ENCODE measurements around the gene PAPOLA.

The PAPOLA gene

GRCh38 chr14:96568621-96569020 is 66.4 kb downstream of the PAPOLA start:
- H3K36me3 ChIP-seq (ENCODE audit: low read length), result peaks cover 27% of the 10 kb centered on the region

GRCh38 chr14:96571311-96571710 is 69.1 kb downstream of the PAPOLA start:
- no peaks in the 10 kb centered on the region for H3K9me2 ChIP-seq (replicated peaks; ENCODE audit: insufficient read depth, low read length)

More at GRCh38 chr14:96568621-96569020, 66.4 kb downstream of the PAPOLA start:
- H3K9ac ChIP-seq (ENCODE audit: low read length), result no peak overlapping the region
- no peaks in the 10 kb centered on the region for H3K9me2 ChIP-seq (replicated peaks; ENCODE audit: insufficient read depth, low read length)
- no peak for TF ChIP-seq CTCF (IDR thresholded peaks at IDR 0.05; ENCODE audit: insufficient read depth, low read length, poor library complexity, severe bottlenecking)
- TF ChIP-seq EZH2phosphoT487 (conservative IDR thresholded peaks at IDR 0.05; ENCODE audit: low read length), result no peak
- 0 out of 2 replicates have a peak, but pooled peaks cover 13% of the 10 kb centered on the region for H3F3A ChIP-seq (ENCODE audit: insufficient read depth)
- H2AFZ ChIP-seq (ENCODE audit: low read depth, low read length, severe bottlenecking), result no peak overlapping the region
- H3K9me3 ChIP-seq (ENCODE audit: insufficient read depth, low read length), result no peaks in the 10 kb centered on the region
- no peaks in the 10 kb centered on the region for H4K20me1 ChIP-seq (ENCODE audit: low read depth, low read length)
- no peak overlapping the region for H3K4me2 ChIP-seq (ENCODE audit: low read depth, low read length, poor library complexity, severe bottlenecking)
- no peaks in the 10 kb centered on the region for H3K27me3 ChIP-seq (ENCODE audit: low read length)
- H3K27ac ChIP-seq (ENCODE audit: low read depth, low read length), result no peak overlapping the region
- no peaks in the 10 kb centered on the region for H3K79me2 ChIP-seq (ENCODE audit: insufficient read depth, low read length)
- H3K4me3 ChIP-seq (ENCODE audit: insufficient read depth, low read length, poor library complexity, severe bottlenecking), result no peak overlapping the region

GRCh38 chr14:96573473-96574100 is 71.4 kb downstream of the PAPOLA start:
- H3F3A ChIP-seq (ENCODE audit: insufficient read depth), result 0 out of 2 replicates have a peak, but pooled peaks cover 4% of the 10 kb centered on the region
- no peak overlapping the region for H3K27ac ChIP-seq (ENCODE audit: low read depth, low read length)
- no peaks in the 10 kb centered on the region; the same call in 1 of the 2 replicates for H3K36me3 ChIP-seq (ENCODE audit: low read length)
- no peak overlapping the region for H3K4me3 ChIP-seq (ENCODE audit: insufficient read depth, low read length, poor library complexity, severe bottlenecking)
- TF ChIP-seq EZH2phosphoT487 (conservative IDR thresholded peaks at IDR 0.05; ENCODE audit: low read length), result no peak
- no peak for TF ChIP-seq CTCF (IDR thresholded peaks at IDR 0.05; ENCODE audit: insufficient read depth, low read length, poor library complexity, severe bottlenecking)
- no peaks in the 10 kb centered on the region for H3K9me2 ChIP-seq (replicated peaks; ENCODE audit: insufficient read depth, low read length)
- no peaks in the 10 kb centered on the region for H3K79me2 ChIP-seq (ENCODE audit: insufficient read depth, low read length)
- H3K27me3 ChIP-seq (ENCODE audit: low read length), result no peaks in the 10 kb centered on the region
- no peak overlapping the region for H3K9ac ChIP-seq (ENCODE audit: low read length)
- H3K9me3 ChIP-seq (ENCODE audit: insufficient read depth, low read length), result no peaks in the 10 kb centered on the region
- no peaks in the 10 kb centered on the region for H4K20me1 ChIP-seq (ENCODE audit: low read depth, low read length)
- H2AFZ ChIP-seq (ENCODE audit: low read depth, low read length, severe bottlenecking), result no peak overlapping the region
- no peak overlapping the region for H3K4me2 ChIP-seq (ENCODE audit: low read depth, low read length, poor library complexity, severe bottlenecking)

More at GRCh38 chr14:96571311-96571710, 69.1 kb downstream of the PAPOLA start:
- no peaks in the 10 kb centered on the region for H3K79me2 ChIP-seq (ENCODE audit: insufficient read depth, low read length)
- H3K27me3 ChIP-seq (ENCODE audit: low read length), result no peaks in the 10 kb centered on the region
- H3K36me3 ChIP-seq (ENCODE audit: low read length), result peaks cover 8% of the 10 kb centered on the region; the same call in 1 of the 2 replicates
- no peaks in the 10 kb centered on the region for H3F3A ChIP-seq (ENCODE audit: insufficient read depth)
- no peak overlapping the region for H3K4me3 ChIP-seq (ENCODE audit: insufficient read depth, low read length, poor library complexity, severe bottlenecking)
- H3K9me3 ChIP-seq (ENCODE audit: insufficient read depth, low read length), result no peaks in the 10 kb centered on the region
- TF ChIP-seq EZH2phosphoT487 (conservative IDR thresholded peaks at IDR 0.05; ENCODE audit: low read length) (no peak), CTCF (IDR thresholded peaks at IDR 0.05; ENCODE audit: insufficient read depth, low read length, poor library complexity, severe bottlenecking) (no peak)
- no peak overlapping the region for H2AFZ ChIP-seq (ENCODE audit: low read depth, low read length, severe bottlenecking)
- H4K20me1 ChIP-seq (ENCODE audit: low read depth, low read length), result no peaks in the 10 kb centered on the region
- H3K27ac ChIP-seq (ENCODE audit: low read depth, low read length), result no peak overlapping the region
- H3K4me2 ChIP-seq (ENCODE audit: low read depth, low read length, poor library complexity, severe bottlenecking), result no peak overlapping the region
- no peak overlapping the region for H3K9ac ChIP-seq (ENCODE audit: low read length)
